Sigmoid colon (tissue), 3 donors: Measurements from ENCODE around the gene FBXW11.

Experiments
- POLR2A ChIP-seq, 2 donors: fragments of 450-650 bp; IDR thresholded peaks; one replicate each; pipeline ENCODE4 v1.6.1; 2016; ENCODE audit warnings: antibody characterized with exemption in 2 of 2, mild to moderate bottlenecking in 2 of 2, moderate library complexity in 2 of 2
- TF ChIP-seq, protein P1 (sequence below), 4 experiments: fragments of 450-650 bp in 3 of 4; fragments of 200-600 bp in 1 of 4; IDR thresholded peaks; one replicate each; pipeline ENCODE4 v1.5.1; 2016 to 2019; ENCODE audit warnings: antibody characterized with exemption in 4 of 4, mild to moderate bottlenecking in 3 of 4, moderate library complexity in 2 of 4

DNA sequence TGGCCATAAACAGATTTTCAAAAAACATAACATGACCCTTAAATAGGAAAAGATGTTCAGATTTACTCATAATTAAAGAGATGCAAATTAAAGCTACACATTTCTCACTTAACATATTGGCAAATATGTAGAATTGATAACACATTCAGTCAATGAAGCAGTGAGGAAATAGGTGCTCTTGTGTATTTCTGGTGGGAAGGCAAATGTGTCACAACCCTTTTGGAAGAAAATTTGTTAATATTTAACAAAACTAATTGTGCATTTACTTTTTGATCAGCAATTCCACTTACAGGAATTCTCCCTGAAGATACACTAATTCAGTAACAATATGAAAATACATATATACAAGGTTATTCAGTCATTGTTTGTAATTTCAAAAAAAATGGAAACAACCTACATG lies 68.1 kb downstream of the FBXW11 start:
- TF ChIP-seq, protein P1, sequence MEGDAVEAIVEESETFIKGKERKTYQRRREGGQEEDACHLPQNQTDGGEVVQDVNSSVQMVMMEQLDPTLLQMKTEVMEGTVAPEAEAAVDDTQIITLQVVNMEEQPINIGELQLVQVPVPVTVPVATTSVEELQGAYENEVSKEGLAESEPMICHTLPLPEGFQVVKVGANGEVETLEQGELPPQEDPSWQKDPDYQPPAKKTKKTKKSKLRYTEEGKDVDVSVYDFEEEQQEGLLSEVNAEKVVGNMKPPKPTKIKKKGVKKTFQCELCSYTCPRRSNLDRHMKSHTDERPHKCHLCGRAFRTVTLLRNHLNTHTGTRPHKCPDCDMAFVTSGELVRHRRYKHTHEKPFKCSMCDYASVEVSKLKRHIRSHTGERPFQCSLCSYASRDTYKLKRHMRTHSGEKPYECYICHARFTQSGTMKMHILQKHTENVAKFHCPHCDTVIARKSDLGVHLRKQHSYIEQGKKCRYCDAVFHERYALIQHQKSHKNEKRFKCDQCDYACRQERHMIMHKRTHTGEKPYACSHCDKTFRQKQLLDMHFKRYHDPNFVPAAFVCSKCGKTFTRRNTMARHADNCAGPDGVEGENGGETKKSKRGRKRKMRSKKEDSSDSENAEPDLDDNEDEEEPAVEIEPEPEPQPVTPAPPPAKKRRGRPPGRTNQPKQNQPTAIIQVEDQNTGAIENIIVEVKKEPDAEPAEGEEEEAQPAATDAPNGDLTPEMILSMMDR (IDR thresholded peaks at IDR 0.05) = no peak
- no peak for TF ChIP-seq POLR2A (IDR thresholded peaks at IDR 0.05)
